IMR-90 (cell line): Measurements from ENCODE around the gene PTPRG. TPM values are rescaled to one million over a fixed set of nuclear protein-coding genes. Genes with fewer than 3 reads are reported as not detected.

Experiments
- ATAC-seq: fragments of 200-7000 bp; cut with Tn5 transposase; 2 replicates; pipeline ENCODE4 v1.9.1; 2020; ENCODE audit warnings: low read depth, mild to moderate bottlenecking, moderate library complexity
- BruUV-seq: library from RNA; stranded (reverse); fragments of 400-500 nt; replicated peaks from 2 replicates; lab custom pipeline; 2021; lab: Mats Ljungman, UMichigan
- CTCF ChIA-PET: fragments of 300-600 bp; formaldehyde crosslinking; extraction: SDS; loops from one replicate; lab custom pipeline; 2021; ENCODE audit warnings: antibody characterized with exemption; lab: Yijun Ruan, JAX
- POLR2A ChIA-PET: fragments of 300-600 bp; sonication (Branson Sonifier 250); formaldehyde crosslinking; loops from one replicate; lab custom pipeline; 2022; ENCODE audit warnings: antibody characterized with exemption; ENCODE audit not compliant: unreplicated experiment; lab: Charles Lee
- DNase-seq: peaks from one replicate; pipeline ENCODE4 v3.0.0; 2013
- H2AFZ ChIP-seq: replicated peaks from 2 replicates; pipeline ENCODE3; 2013; ENCODE audit warnings: low read length, mild to moderate bottlenecking; ENCODE audit not compliant: poor library complexity
- H2AK5ac ChIP-seq: 2 replicates; pipeline ENCODE4 v1.6.1; 2013; ENCODE audit warnings: low read depth, low read length, inconsistent platforms
- H2AK9ac ChIP-seq: replicated peaks from 2 replicates; pipeline ENCODE3; 2013; ENCODE audit warnings: mild to moderate bottlenecking, low read depth, low read length, moderate library complexity; ENCODE audit not compliant: poor library complexity
- H2BK120ac ChIP-seq: 2 replicates; pipeline ENCODE4 v1.6.1; 2013; ENCODE audit warnings: low read depth, low read length, inconsistent platforms
- H2BK15ac ChIP-seq: 3 replicates; pipeline ENCODE4 v1.6.1; 2013; ENCODE audit warnings: low read depth, low read length, inconsistent platforms
- H2BK20ac ChIP-seq: 2 replicates; pipeline ENCODE4 v1.6.1; 2013; ENCODE audit warnings: low read depth, mild to moderate bottlenecking, inconsistent platforms, low read length, moderate library complexity
- H2BK5ac ChIP-seq: 2 replicates; pipeline ENCODE4 v1.6.1; 2013; ENCODE audit warnings: mild to moderate bottlenecking, low read depth, low read length, inconsistent platforms; ENCODE audit not compliant: poor library complexity, severe bottlenecking
- H3K14ac ChIP-seq: replicated peaks from 2 replicates; pipeline ENCODE4 v1.6.1; 2013; ENCODE audit warnings: low read depth, low read length, inconsistent platforms
- H3K18ac ChIP-seq: 2 replicates; pipeline ENCODE4 v1.6.1; 2013; ENCODE audit warnings: low read depth, low read length, control low read depth
- H3K23ac ChIP-seq: 2 replicates; pipeline ENCODE4 v1.6.1; 2013; ENCODE audit warnings: low read depth, low read length, inconsistent platforms
- H3K27ac ChIP-seq: 2 replicates; pipeline ENCODE4 v1.5.1; 2013; ENCODE audit warnings: mild to moderate bottlenecking, control low read depth, low read length; ENCODE audit not compliant: insufficient read depth
- H3K27me3 ChIP-seq: 2 replicates; pipeline ENCODE4 v1.6.1; 2013; ENCODE audit warnings: low read length; ENCODE audit not compliant: control insufficient read depth, insufficient read depth
- H3K36me3 ChIP-seq: 2 replicates; pipeline ENCODE4 v1.6.1; 2013; ENCODE audit warnings: low read length, mixed read lengths; ENCODE audit not compliant: control insufficient read depth, insufficient read depth
- H3K4ac ChIP-seq: 2 replicates; pipeline ENCODE4 v1.6.1; 2013; ENCODE audit warnings: low read depth, low read length, inconsistent platforms
- H3K4me1 ChIP-seq: 2 replicates; pipeline ENCODE4 v1.6.1; 2013; ENCODE audit warnings: low read length, mixed read lengths; ENCODE audit not compliant: control insufficient read depth, insufficient read depth
- H3K4me2 ChIP-seq: 2 replicates; pipeline ENCODE4 v1.6.1; 2013; ENCODE audit warnings: low read depth, mild to moderate bottlenecking, control low read depth, low read length, moderate library complexity
- H3K4me3 ChIP-seq: 2 replicates; pipeline ENCODE4 v1.5.1; 2013; ENCODE audit warnings: low read depth, mild to moderate bottlenecking, control low read depth, low read length, moderate library complexity; ENCODE audit not compliant: insufficient read depth
- H3K56ac ChIP-seq: 2 replicates; pipeline ENCODE4 v1.6.1; 2013; ENCODE audit warnings: low read length, inconsistent platforms; ENCODE audit not compliant: insufficient read depth; ENCODE audit errors: extremely low read depth
- H3K79me1 ChIP-seq, 2 experiments: 2 replicates each; pipeline ENCODE4 v1.6.1; 2013; ENCODE audit warnings: low read length in 2 of 2, inconsistent platforms in 1 of 2, low read depth in 1 of 2
- H3K9ac ChIP-seq: 2 replicates; pipeline ENCODE4 v1.6.1; 2013; ENCODE audit warnings: low read depth, low read length, control low read depth
- H3K9me1 ChIP-seq: 2 replicates; pipeline ENCODE4 v1.6.1; 2013; ENCODE audit warnings: low read length, inconsistent platforms; ENCODE audit not compliant: insufficient read depth
- H3K9me3 ChIP-seq: 2 replicates; pipeline ENCODE4 v1.6.1; 2013; ENCODE audit warnings: low read length; ENCODE audit not compliant: control insufficient read depth, insufficient read depth
- H4K20me1 ChIP-seq: 2 replicates; pipeline ENCODE4 v1.6.1; 2013; ENCODE audit warnings: low read length, inconsistent platforms; ENCODE audit not compliant: insufficient read depth
- H4K5ac ChIP-seq: 2 replicates; pipeline ENCODE4 v1.6.1; 2013; ENCODE audit warnings: mild to moderate bottlenecking, low read depth, low read length, control low read depth
- H4K8ac ChIP-seq, 2 experiments: 2 replicates each; pipeline ENCODE4 v1.6.1; 2013; ENCODE audit warnings: low read depth in 2 of 2, low read length in 2 of 2, control low read depth in 1 of 2, inconsistent platforms in 1 of 2
- H4K91ac ChIP-seq: 2 replicates; pipeline ENCODE4 v1.6.1; 2013; ENCODE audit warnings: low read depth, low read length, inconsistent platforms; ENCODE audit not compliant: insufficient read depth
- CHD1 ChIP-seq: IDR thresholded peaks from 2 replicates; pipeline ENCODE4 v1.6.1; 2012; ENCODE audit warnings: low read depth, low read length, improper control_type of control experiment
- FOS ChIP-seq: fragments of 150-350 bp; IDR thresholded peaks from 2 replicates; pipeline ENCODE4 v1.6.1; 2016; ENCODE audit warnings: low read depth, low read length
- RFX5 ChIP-seq: IDR thresholded peaks from 2 replicates; pipeline ENCODE4 v1.8.0; 2012; ENCODE audit warnings: low read depth, mild to moderate bottlenecking, low read length, moderate library complexity
- SMC3 ChIP-seq: fragments of 150-350 bp; IDR thresholded peaks from 2 replicates; pipeline ENCODE4 v1.6.1; 2016; ENCODE audit warnings: low read depth, mild to moderate bottlenecking, antibody characterized with exemption, low read length, moderate library complexity
- WGBS, 2 experiments: methylation state at CpG; one replicate each; pipeline versions ENCODE4 v1.1.5 to v1.1.7; 2013; ENCODE audit warnings: missing lambda C conversion rate in 2 of 2; ENCODE audit not compliant: insufficient read length in 1 of 2; ENCODE audit errors: extremely low coverage in 2 of 2; 5-methylcytosine and 5-hydroxymethylcytosine counted together
- dilution Hi-C: fragments of 300-500 bp; cut with HindIII; formaldehyde crosslinking; loops from one replicate; pipeline ENCODE4 v1.14.3; 2018; ENCODE audit warnings: low sequenced_read_pairs; ENCODE audit not compliant: unreplicated experiment
- in situ Hi-C: fragments of 300-500 bp; cut with MboI; formaldehyde crosslinking; loops from 3 replicates; pipeline ENCODE4 v1.14.3; 2019; ENCODE audit warnings: low sequenced_read_pairs, inconsistent platforms, mixed read lengths
- intact Hi-C: fragments of 100-400 bp; cut with micrococcal nuclease; formaldehyde crosslinking; loops from 2 replicates; pipeline ENCODE4 v1.10.0; 2022
- polyA plus RNA-seq, 3 experiments: library from polyadenylated mRNA; depleted of rRNA; stranded (reverse); fragments of >200 nt; gene quantifications; 2 replicates each; pipeline ENCODE4 v1.2.3, GENCODE V29; 2012; ENCODE audit warnings: low replicate concordance in 1 of 3
- total RNA-seq: library from RNA; depleted of rRNA; stranded (reverse); fragments of >200 nt; gene quantifications from 2 replicates; pipeline ENCODE4 v1.2.3, GENCODE V29; 2012
- TF ChIP-seq, protein P1 (sequence below): fragments of 150-350 bp; IDR thresholded peaks from 2 replicates; pipeline ENCODE4 v1.6.1; 2016; ENCODE audit warnings: low read depth, mild to moderate bottlenecking, low read length, moderate library complexity, borderline replicate concordance

Gene PTPRG
- total and polyA plus RNA-seq, 2 of the 4 experiments (the other 2 are of a cell fraction), result 7.7 to 31.0 TPM

DNA sequence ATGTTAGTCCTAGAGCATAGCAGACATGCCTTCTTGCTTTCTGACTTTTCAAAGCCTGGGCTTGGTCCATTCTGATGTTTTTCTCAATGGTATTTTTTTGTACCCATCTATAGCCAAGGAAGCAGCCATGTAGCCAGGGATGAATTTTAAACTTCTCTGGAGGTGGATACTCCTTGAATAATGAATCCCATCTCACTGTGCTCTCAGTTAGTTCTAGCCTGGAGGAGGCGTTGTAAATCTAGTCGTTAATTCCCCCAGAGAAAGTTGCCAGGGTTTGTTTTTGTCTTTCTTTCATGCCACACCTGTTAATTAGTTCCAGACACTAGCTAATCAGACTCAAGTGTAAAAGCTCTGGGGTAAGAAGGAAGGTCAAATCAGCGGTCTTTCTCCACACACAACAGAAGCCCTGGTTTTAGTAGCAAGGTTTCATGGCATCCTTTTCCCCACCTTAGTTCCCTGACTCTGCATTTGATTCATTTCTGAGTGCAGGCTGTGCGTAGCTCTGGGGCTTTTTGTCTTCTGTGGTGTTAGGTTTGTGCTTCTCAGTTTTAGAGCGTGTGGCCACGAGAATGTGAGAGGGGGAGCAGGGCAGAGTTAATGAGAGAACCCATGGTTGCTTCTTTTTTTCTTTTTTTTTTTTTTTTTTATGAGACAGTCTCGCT is 19.7 kb downstream of the PTPRG start:
- H4K91ac ChIP-seq, result 0 out of 2 replicates have a peak overlapping the region, but pooled peaks have one; percentile 0
- intact Hi-C loops (no loop called here), dilution Hi-C loops (no loop called here), in situ Hi-C loops (no loop called here)
- no peaks in the 10 kb centered on the region for H3K27me3 ChIP-seq
- H3K18ac ChIP-seq, result no peak overlapping the region
- peaks cover 42 to 81% of the 10 kb centered on the region in 2 experiments for H3K79me1 ChIP-seq
- H3K23ac ChIP-seq, result no peak overlapping the region
- ATAC-seq (peak; percentile 66; the same call in 1 of the 2 replicates), DNase-seq (no peak)
- H4K5ac ChIP-seq, result no peak overlapping the region
- no peak overlapping the region for H3K4ac ChIP-seq
- ChIA-PET CTCF (no interaction called here), POLR2A (no interaction called here)
- no peak overlapping the region for H3K4me2 ChIP-seq
- no peak for TF ChIP-seq FOS
- no peak for TF ChIP-seq SMC3
- TF ChIP-seq, protein P1, sequence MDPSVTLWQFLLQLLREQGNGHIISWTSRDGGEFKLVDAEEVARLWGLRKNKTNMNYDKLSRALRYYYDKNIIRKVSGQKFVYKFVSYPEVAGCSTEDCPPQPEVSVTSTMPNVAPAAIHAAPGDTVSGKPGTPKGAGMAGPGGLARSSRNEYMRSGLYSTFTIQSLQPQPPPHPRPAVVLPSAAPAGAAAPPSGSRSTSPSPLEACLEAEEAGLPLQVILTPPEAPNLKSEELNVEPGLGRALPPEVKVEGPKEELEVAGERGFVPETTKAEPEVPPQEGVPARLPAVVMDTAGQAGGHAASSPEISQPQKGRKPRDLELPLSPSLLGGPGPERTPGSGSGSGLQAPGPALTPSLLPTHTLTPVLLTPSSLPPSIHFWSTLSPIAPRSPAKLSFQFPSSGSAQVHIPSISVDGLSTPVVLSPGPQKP, result no peak
- no peak for TF ChIP-seq RFX5
- no peak for TF ChIP-seq CHD1
- H3K36me3 ChIP-seq, result no peaks in the 10 kb centered on the region
- no peak overlapping the region for H2BK5ac ChIP-seq
- peak overlapping the region; percentile 24; the same call in 1 of the 2 replicates for H2AK5ac ChIP-seq
- H4K20me1 ChIP-seq, result peaks cover 8% of the 10 kb centered on the region; the same call in 1 of the 2 replicates
- H2AK9ac ChIP-seq, result no peak overlapping the region
- H4K8ac ChIP-seq, result no peak overlapping the region
- no TSS peak for BruUV-seq
- no peak overlapping the region for H3K4me3 ChIP-seq
- H2BK120ac ChIP-seq, result no peak overlapping the region
- H3K14ac ChIP-seq, result no peak overlapping the region
- WGBS, 2 experiments, result no CpG with 5 or more reads among the region's 7 CpGs
- no peak overlapping the region for H2BK15ac ChIP-seq
- H3K4me1 ChIP-seq, result peaks cover 8% of the 10 kb centered on the region
- H3K56ac ChIP-seq, result no peak overlapping the region
- H2BK20ac ChIP-seq, result 0 out of 2 replicates have a peak overlapping the region, but pooled peaks have one; percentile 29
- H3K9me3 ChIP-seq, result no peaks in the 10 kb centered on the region
- peaks cover 10% of the 10 kb centered on the region for H3K9me1 ChIP-seq
- H3K27ac ChIP-seq, result no peak overlapping the region
- H2AFZ ChIP-seq, result no peak overlapping the region
- no peak overlapping the region for H3K9ac ChIP-seq
